NCI-H345 treated with DMSO at 0.1 percent for 48 hours (cell line): ENCODE measurements around the gene ZNF133.
"Not testable (repeated sequence)": the region's sequence is repeated elsewhere in the genome, so short reads cannot be mapped to it uniquely, and the experiment has no call there.

ENCODE experiments used
- DNase-seq: peaks from one replicate; lab custom pipeline; 2025; ENCODE audit not compliant: unreplicated experiment; lab: John Stamatoyannopoulos, UW

Gene ZNF133

DNA sequence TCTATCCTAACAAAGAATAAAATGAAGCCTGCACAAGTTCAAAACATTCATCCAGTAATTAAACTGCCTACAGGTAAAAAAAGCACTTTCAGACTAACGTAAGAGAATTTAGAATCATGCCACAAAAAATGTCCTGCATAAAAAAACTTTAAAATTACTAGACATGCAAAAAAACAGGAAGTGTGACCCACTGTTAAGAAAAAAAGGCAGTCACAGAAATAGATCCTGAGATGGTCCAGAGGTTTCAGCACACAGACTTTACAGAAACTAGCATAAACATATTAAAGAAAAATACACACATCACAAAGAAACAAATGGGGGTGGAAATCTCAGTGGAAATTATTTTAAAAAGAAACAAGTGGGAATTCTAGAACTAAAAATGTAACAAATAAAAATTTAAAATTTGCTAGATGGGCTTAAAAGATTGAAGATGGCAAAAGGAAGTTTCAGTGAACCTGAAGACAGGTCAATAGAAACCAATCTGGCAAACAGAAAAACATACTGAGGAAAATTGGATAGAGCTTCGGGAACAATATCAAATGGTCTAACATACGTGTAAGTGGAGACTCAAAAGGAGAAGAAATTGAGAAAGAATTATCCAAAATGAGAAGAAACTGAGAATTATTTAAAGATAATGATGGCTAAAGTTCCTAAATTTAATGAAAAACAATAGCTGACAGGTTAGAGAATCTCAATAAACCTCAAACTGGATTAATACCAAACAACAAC is 3.4 kb upstream of the ZNF133 start:
- no peak for DNase-seq

DNA sequence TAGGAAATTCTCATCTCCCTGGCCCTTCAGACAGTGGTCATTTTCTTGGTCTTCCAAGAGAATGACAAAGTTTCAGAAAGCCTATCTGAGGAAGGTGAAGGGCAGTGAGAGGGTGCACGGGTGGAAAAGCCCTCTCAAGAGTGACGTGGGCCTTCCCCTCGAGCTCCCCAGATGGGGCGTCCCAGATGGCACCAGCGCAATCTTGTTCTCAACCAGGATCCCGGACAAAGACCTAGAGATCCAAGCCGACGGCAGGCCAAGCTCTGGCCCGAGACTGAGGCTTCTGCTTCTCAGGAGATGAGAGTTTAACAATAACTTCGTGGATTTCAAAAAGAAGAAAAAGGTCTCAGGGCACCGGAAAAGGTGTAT is 797 bp upstream of the ZNF133 start:
- DNase-seq: no peak

DNA sequence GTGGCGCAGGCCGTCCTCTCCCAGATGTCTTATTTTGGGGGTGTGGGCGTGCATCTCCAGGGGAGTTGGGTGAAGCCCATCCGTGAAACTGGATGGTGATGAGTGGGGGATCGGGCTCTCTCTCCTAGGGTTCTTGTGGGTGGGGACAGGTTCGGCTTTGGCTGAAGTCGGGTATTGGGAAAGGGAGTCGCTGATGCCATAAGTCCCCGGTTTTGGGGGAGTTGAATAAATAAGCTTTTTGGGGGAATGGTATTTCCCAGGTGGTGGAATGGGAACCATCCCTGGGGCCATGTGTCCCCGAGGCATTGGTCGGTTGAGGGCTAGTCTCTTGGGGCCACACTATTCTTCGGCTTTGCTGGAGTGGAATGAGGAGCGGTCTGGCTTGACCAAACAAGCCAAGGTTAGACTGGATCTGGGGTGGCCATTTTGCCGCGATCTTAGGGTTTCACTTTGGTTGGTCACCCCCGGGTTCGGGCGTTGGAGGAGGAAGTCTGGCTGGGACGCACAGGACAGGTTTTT is 481 bp downstream of the ZNF133 start:
- no peak for DNase-seq

DNA sequence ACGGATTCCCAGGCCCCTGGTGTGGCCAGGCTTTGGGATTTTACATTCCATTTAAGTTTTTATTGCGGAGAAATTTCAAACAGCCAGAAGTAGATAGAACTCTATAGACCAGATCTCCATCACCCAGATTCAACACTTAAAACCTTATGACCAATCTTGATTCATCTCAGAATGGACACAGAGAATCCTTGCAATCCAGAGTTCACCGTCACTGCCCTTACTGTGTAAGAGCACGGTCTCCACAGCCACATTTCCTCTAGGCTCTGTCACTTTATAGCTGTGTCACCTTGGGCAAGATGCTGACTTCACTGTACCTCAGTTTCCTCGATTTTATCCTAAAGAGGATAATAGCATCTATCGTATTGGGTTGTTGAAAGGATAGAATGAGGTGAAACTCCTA is 979 bp downstream of the ZNF133 start:
- DNase-seq: no peak

DNA sequence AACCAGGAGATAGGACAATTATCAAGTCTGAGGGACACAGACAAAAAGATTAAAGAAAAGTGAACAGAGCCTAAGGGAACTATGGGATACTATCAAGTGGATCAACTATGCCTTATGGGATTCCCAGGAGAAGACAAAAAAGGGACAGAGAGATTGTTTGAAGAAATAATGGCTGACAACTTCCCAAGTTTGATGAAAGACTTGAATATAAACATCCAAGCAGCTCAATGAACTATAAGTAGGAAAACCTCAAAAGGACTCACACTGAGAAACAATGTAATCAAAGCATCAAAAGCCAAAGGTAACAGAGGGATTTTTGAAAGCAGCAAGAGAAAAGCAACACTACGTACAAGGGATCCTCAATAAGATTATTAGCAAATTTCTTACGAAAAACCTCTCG is 11.0 kb downstream of the ZNF133 start:
- DNase-seq: no peak

DNA sequence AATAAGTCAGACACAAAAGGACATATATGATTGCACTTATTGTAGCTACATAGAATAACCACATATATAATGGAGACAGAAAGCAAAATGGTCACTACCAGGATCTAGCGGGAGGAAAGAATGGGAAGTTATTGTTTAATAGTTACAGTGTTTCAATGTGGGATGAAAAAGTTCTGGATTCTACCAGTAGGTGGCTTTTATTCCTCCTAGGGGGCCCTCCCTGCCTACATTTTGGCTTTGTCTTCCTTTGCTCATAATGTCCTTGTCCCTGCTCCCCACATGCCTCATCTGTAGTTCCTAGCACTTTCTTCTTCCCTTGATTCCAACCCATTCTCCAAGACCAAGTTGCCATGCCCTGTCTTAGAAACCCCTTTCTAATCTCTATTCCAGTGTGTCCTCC is 16.3 kb downstream of the ZNF133 start:
- DNase-seq: no peak

DNA sequence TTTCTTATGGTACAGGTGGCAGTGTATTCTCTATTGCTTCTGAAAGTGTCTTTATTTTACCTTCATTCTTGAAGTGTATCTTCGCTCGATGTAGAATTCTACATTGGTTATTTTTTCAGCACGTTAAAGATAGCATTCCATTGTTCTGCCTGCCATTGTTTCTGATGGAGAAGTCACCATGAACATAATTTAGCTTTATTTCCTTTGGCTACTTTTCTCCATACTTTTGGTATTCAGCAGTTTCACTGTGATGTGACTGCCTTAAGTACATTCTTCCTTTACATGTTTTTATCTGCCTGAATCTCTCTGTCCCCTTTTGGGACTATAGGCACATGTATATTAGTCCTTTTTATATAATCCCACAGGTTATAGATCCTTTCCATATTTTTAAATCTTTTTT is 19.0 kb downstream of the ZNF133 start:
- no peak for DNase-seq

DNA sequence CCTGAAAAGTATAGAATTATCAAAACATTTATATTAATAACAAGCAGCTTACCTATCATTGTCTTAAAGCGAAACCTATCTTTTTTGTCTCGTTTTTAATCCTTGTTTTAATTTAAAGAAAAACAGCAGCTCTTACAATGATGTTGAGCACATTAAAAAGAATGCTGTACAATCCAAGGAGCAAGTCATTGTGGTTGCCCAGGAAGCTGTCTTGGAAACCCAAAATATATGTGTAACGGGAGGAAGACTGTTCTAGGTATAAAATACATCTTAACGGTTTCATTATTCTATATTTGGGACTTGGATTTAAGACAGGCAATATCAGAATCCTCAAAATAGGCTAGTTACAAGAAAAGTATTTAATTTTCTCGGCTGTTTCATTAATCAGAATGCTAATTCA is 21.7 kb downstream of the ZNF133 start:
- DNase-seq: no peak

DNA sequence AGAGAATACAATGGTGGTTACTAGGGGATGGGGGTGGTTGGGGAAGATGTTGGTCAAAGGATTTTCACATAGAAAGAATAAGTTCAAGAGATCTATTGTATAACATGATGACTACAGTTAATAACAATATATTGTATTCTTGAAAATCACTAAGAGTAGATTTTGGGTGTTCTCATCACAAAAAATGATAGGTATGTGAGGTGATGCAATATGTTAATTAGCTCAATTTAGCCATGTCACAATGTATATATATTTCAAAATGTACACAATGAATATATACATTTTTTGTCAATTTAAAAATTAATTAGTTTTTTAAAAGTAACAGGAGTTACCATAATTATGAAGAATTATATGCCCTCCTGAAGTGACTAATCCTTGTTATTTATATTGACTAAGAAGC is 22.3 kb downstream of the ZNF133 start:
- no peak for DNase-seq

DNA sequence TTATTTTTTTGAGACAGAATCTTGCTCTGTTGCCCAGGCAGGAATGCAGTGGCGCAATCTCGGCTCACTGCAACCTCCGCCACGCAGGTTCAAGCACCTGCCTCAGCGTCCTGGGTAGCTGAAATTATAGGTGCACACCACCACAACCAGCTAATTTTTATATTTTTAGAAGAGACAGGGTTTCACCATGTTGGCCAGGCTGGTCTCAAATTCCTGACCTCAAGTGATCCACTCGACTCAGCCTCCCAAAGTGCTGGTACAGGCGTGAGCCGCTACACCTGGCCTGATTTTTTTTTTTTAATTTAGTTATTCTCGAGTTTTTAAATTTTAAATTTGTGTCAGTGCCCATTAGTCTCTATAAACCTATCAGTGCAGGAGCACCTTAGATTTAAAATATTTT is 24.4 kb downstream of the ZNF133 start:
- DNase-seq: no peak

DNA sequence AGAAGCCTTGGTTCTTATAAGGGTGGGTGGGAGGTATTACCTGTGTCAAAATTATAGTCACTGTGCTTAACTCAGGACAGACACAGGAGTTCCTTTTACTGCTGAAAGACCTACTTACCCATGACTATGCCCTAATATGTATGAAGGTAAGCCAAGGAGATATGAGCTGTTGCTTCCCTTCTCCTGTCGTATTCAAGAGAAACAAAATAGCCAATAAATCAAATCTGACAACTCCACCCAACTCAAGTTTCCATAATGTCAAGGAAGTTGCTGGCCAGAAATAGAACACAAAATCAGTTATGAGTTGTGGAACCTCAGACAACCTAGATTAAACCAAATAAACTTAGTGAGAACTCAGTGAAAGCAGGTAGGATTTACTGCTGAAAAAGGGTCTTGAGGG is 25.1 kb downstream of the ZNF133 start:
- DNase-seq: no peak

DNA sequence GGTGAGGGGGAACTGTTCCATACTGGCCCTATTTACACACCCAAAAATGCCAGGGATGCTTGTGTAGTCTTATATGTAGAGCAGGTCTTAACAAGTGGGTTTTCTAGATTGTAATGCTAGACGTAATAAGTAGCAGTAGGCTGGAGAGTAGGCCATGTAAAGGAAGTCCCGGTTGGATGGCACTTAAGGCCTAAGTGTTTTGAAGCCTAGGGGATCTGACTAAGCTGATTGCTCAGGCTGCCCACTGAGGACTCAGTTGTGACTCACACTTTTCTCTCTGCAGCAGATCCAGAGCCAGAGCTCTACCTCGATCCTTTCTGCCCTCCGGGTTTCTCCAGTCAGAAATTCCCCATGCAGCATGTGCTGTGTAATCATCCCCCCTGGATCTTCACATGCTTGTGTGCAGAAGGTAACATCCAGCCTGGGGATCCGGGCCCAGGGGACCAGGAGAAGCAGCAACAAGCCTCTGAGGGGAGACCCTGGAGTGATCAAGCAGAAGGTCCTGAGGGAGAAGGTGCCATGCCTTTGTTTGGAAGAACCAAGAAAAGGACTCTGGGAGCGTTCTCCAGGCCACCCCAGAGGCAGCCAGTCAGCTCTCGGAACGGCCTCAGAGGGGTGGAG is 26.6 kb downstream of the ZNF133 start:
- DNase-seq: no peak

DNA sequence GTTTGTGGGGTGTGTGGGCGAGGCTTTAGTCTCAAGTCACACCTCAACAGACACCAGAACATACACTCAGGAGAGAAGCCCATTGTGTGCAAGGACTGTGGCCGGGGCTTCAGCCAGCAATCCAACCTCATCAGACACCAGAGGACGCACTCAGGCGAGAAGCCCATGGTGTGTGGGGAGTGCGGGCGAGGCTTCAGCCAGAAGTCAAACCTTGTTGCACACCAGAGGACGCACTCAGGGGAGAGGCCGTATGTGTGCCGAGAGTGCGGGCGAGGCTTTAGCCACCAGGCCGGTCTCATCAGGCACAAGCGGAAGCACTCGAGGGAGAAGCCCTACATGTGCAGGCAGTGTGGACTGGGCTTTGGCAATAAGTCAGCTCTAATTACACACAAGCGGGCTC is 27.8 kb downstream of the ZNF133 start:
- DNase-seq: no peak

DNA sequence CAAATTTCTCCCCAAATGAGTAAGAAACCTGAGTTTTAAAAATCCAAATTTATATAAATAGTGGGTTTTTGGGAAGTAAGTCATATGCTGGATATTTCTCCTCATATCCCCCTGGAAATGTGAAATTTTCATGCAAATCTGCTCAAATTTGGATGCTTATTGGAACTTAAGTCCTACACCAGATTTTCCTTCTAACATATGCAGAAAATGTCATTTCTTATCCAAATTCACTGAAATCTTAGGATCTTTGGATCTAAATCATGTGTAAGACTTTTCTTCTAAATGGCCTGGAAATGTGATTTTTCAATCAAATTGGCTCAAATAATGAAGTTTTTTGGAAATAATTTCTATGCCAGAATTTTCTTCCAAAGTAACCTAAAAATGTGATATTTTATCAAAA is 33.0 kb downstream of the ZNF133 start:
- no peak for DNase-seq

DNA sequence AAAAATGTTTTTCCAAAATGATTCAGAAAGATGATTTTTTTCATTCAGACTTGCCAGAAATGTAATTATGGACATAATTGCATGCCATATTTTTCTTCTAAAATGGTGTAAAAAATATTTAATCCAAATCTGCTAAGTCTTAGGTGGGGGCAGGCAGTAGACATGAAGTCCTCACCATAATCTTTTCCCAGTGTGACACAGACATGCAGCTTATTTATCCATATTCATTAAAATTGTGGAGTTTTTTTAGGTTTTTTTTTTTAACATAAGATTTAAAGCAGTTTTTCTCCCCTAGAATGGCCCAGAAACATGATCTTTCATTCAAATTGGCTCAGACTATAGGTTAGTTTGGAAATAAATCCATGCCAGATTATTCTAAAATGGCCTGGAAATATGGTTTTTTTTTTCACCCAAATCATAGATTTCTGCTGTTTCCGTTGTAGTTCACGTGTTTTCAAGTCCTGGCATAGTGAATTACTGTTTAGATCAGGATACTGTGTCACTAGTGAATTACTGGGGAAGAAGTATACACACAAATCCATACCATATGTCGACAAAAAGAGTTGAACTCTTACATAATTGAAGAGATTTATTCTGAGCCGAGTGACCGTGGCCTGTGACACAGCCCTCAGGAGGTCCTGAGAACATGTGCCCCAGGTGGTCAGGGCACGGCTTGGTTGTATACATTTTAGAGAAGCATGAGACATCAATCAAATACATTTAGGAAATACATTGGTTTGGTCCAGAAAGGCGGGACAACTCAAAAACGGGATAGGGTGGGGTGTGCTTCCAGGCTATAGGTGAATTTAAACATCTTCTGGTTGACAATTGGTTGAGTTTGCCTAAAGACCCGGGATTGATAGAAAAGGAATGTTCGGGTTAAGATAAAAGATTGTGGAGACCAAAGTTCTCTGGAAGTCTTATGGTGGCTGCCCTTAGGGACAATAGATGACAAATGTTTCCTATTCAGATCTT is 33.9 kb downstream of the ZNF133 start:
- no peak for DNase-seq

DNA sequence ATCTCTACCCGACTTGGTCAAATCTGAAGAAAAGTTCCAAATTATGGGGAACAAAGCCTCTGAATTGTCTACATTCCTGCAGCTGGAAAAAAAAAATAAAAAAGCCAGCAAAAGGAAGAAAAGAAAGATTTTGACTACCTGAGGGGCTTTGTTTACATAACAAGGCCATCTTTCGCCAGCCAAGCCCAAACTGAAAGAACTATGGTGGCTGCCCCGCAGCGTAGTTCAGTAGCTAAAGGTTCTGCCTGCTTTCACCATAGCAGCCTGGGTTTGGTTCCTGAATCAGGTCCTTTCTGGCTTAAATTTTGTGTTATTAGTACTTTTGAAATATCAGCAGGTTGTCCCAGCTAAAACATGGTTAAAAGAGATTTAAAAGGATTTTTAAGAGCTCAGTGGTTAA is 35.4 kb downstream of the ZNF133 start:
- no peak for DNase-seq

DNA sequence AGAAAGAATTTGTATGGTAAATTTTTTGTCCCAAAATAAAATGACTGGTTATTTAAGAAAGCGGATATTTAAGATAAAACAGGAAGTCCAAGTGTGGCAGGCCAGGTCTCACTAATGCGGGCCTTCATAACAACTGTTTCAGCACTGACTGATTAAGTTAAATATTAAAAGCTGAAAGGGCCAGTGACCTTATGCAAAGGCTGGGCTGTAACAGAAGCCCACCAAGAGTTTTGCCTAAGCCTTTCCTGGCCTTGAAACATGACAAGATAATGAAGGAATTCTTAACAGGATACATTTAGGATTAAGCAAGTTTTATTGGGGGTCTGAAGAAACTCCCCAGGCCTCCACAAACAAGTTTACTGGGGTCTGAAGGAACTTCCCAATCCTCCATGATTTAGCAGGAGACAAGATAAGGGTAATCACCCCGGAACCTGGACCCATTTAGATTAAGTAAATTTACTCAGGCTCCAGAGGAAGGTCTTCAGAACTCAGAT is 36.3 kb downstream of the ZNF133 start:
- no peak for DNase-seq

DNA sequence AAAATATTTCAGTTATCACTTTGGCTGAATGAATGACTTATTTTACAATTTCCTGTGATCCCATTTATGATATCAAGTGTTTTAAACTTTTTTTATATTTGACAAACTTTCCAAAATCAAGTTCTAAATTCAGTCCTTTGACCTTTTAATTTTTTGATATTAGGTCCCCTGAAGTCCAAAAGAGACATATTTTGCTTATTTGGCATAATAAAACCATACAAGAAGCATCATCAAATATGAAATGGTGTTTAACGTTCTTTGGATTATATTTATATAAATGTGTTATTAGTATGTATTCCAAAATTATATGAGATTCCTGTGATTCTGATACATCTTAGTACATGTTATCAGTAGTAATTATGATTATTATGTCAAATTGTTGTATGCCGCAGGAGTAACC is 38.7 kb downstream of the ZNF133 start:
- DNase-seq: no peak

DNA sequence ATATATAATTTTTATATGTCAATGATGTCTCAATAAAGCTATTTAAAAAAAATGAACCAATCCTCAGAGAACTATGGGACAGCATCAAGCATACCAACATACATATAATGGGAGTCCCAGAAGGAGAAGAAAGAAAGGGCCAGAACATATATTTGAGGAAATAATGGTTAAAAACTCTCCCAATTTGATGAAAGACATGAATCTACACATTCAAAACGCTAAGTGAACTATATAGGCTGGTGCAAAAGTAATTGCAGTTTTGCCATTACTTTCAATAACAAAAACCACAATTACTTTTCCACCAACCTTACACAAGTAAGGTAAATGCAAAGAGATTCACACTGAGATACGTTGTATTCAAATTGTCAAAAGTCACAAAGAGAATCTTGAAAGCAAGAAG is 43.4 kb downstream of the ZNF133 start:
- DNase-seq: no peak

DNA sequence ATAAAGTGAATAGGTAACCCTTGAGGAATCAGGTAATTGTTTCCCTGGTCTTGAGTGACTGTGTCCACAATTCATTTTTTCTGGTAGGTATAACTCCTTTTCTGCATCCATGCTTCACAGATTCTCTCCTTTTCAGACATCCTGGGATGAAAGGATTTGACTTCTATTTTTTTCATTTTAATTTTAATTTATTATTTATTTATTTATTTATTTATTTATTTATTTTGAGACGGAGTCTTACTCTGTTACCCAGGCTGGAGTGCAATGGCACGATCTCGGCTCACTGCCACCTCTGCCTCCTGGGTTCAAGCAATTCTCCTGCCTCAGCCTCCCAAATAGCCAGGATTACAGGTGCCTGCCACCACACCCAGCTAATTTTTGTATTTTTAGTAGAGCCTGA is 61.4 kb downstream of the ZNF133 start:
- not testable (repeated sequence) for DNase-seq

DNA sequence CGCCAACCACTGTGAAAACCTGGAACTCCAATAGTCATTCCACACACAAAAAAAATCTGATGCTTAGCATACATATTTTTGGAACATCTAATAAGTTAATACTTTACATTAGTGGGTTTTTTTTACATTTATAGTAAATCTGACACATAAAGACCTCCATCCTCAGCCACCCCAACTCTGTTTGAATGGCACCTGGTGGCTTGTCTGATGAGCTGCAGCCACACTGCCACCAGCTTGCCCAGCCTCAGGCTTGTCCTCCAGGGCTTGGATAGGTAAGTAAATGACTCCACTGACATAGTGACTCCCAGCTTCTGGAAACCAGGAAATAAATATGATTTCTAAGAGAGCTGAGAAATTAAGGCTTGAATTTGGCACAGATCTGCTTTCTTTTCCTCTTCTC is 71.5 kb downstream of the ZNF133 start:
- DNase-seq: no peak

DNA sequence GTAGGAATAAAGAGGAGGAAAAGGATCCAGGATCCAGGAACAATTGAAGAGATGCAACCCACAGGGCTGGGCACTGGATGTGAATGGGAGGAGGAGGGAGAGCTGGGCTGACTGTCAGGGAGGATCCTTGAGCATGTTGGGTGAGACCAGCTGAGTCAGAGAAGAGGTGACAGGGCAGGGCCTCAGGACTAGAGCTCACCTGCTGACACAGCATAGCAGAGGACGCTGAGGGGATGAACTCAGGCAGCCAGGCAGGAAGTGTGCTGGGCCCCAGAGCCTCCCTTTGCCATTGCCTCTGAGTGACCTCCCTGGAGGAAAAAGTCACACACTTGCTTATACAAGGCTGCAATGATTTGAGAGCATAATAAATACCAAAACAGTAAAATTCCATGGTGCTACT is 72.3 kb downstream of the ZNF133 start:
- no peak for DNase-seq
